NOMO-1 (cell line): ENCODE data around the gene TBC1D21.

ENCODE experiments used
- DNase-seq, 2 experiments: peaks; one replicate each; lab custom pipeline; 2025; ENCODE audit not compliant: unreplicated experiment in 2 of 2; lab: John Stamatoyannopoulos, UW

The TBC1D21 gene

GRCh38 chr15:73857193-73857920 lies 16.0 kb upstream of the TBC1D21 start:
- no peak for DNase-seq

GRCh38 chr15:73858062-73858461 lies 15.3 kb upstream of the TBC1D21 start:
- DNase-seq: no peak

- no peak for DNase-seq
These were observed 11.1 kb upstream of the TBC1D21 start for GRCh38 chr15:73862276-73862675.

- DNase-seq: no peak
These were observed 8.0 kb upstream of the TBC1D21 start for GRCh38 chr15:73865379-73865778.

- no peak for DNase-seq
These were observed 7.5 kb upstream of the TBC1D21 start for GRCh38 chr15:73865904-73866303.

GRCh38 chr15:73866481-73866880 lies 6.9 kb upstream of the TBC1D21 start:
- DNase-seq: no peak

GRCh38 chr15:73866881-73867410 lies 6.4 kb upstream of the TBC1D21 start:
- no peak for DNase-seq

- DNase-seq: no peak
These were observed 5.9 kb upstream of the TBC1D21 start for GRCh38 chr15:73867426-73867825.

GRCh38 chr15:73867956-73868355 lies 5.4 kb upstream of the TBC1D21 start:
- DNase-seq: no peak

GRCh38 chr15:73869216-73869995 lies 4.0 kb upstream of the TBC1D21 start:
- DNase-seq: no peak

GRCh38 chr15:73870700-73871408 lies 2.5 kb upstream of the TBC1D21 start:
- DNase-seq: no peak

- DNase-seq: no peak
These were observed 1.0 kb upstream of the TBC1D21 start for GRCh38 chr15:73872346-73872745.

- peak; percentile 4 to 30 for DNase-seq
These were observed 636 bp downstream of the TBC1D21 start for GRCh38 chr15:73873889-73874511.

GRCh38 chr15:73879426-73879825 lies 6.1 kb downstream of the TBC1D21 start:
- no peak for DNase-seq

GRCh38 chr15:73881579-73882320 lies 8.4 kb downstream of the TBC1D21 start:
- no peak for DNase-seq

- no peak for DNase-seq
These were observed 9.5 kb downstream of the TBC1D21 start for GRCh38 chr15:73882761-73883419.

GRCh38 chr15:73884159-73884558 lies 10.8 kb downstream of the TBC1D21 start:
- no peak for DNase-seq

GRCh38 chr15:73885954-73886700 lies 12.8 kb downstream of the TBC1D21 start:
- no peak for DNase-seq
